Esophagus squamous epithelium (tissue), 5 donors: Measurements from ENCODE around the gene RPS15. TPM values are rescaled to one million over a fixed set of nuclear protein-coding genes. Genes with fewer than 3 reads are reported as not detected.

Experiments
- DNase-seq: peaks from one replicate; lab custom pipeline; 2025; lab: John Stamatoyannopoulos, UW
- H3K27ac ChIP-seq, 4 donors: fragments of 200-600 bp; sonication (generic); one replicate each; pipeline ENCODE4 v1.5.1; 2016 to 2019; ENCODE audit warnings: mild to moderate bottlenecking in 1 of 4
- H3K27me3 ChIP-seq, 4 donors: fragments of 200-600 bp; sonication (generic); 1 replicate in 3 of 4; 2 replicates in 1 of 4; pipeline versions ENCODE4 v1.5.1 to v1.6.0; 2017 to 2021; ENCODE audit warnings: antibody characterized with exemption in 1 of 4
- H3K36me3 ChIP-seq, 3 donors: fragments of 200-600 bp; sonication (generic); one replicate each; pipeline ENCODE4 v1.5.1; 2016 to 2019
- H3K4me1 ChIP-seq, 3 donors: fragments of 200-600 bp; sonication (generic); one replicate each; pipeline ENCODE4 v1.5.1; 2017 to 2019
- H3K4me3 ChIP-seq, 4 donors: fragments of 200-600 bp; sonication (generic); 1 replicate in 3 of 4; 2 replicates in 1 of 4; pipeline ENCODE4 v1.5.1; 2016 to 2019; ENCODE audit warnings: mild to moderate bottlenecking in 2 of 4, moderate library complexity in 1 of 4
- H3K9me3 ChIP-seq, 3 donors: fragments of 200-600 bp; sonication (generic); one replicate each; pipeline ENCODE4 v1.5.1; 2016 to 2019
- CTCF ChIP-seq, 6 experiments: fragments of 450-650 bp in 4 of 6; fragments of 200-600 bp in 2 of 6; sonication (generic) in 2 of 6; IDR thresholded peaks; one replicate each; pipeline ENCODE4 v1.5.1; 2016 to 2019; ENCODE audit warnings: antibody characterized with exemption in 6 of 6, mild to moderate bottlenecking in 4 of 6, moderate library complexity in 4 of 6
- POLR2A ChIP-seq, 4 donors: fragments of 450-650 bp; IDR thresholded peaks; one replicate each; pipeline ENCODE4 v1.6.1; 2017; ENCODE audit warnings: antibody characterized with exemption in 4 of 4, mild to moderate bottlenecking in 4 of 4, moderate library complexity in 3 of 4
- WGBS, 2 donors: methylation state at CpG; one replicate each; pipeline ENCODE4 v1.1.5; 2018; 5-methylcytosine and 5-hydroxymethylcytosine counted together
- intact Hi-C: fragments of 100-400 bp; cut with DNase I; formaldehyde crosslinking; loops from one replicate; pipeline ENCODE4 v1.15.0; 2022
- total RNA-seq, 4 donors: library from RNA; depleted of rRNA; stranded (reverse); fragments of >200 nt; gene quantifications; one replicate each; pipeline ENCODE4 v1.1.0, GENCODE V29; 2016
- donor health status: DM: yes; HTN: yes; CAD: no.

Gene RPS15
- total RNA-seq, 4 donors from 2014 or later: 2,502 to 3,774 (median 3,129) TPM

GRCh38 chr19:1431759-1432506 is 6.3 kb upstream of the RPS15 start:
- H3K27me3 ChIP-seq: no peaks in the 10 kb centered on the region
- DNase-seq: no peak
- H3K4me3 ChIP-seq: no peak overlapping the region
- peaks cover 29 to 96% (median 68%) of the 10 kb centered on the region in 3 donors for H3K36me3 ChIP-seq
- no peak overlapping the region for H3K27ac ChIP-seq
- intact Hi-C loops: no loop called here
- peaks cover 0 to 24% (median 0%) of the 10 kb centered on the region in 3 donors for H3K4me1 ChIP-seq
- TF ChIP-seq POLR2A (IDR thresholded peaks at IDR 0.05) (no peak), CTCF (IDR thresholded peaks at IDR 0.05) (no peak)
- 85% methylated on average over 5 of the region's 24 CpGs; no CpG with 5 or more reads in 1 of the 2 donors for WGBS, 2 donors
- H3K9me3 ChIP-seq: no peaks in the 10 kb centered on the region

GRCh38 chr19:1432507-1432887 is 5.7 kb upstream of the RPS15 start:
- DNase-seq: no peak
- Histone ChIP-seq H3K4me3 (no peak overlapping the region), H3K27me3 (no peaks in the 10 kb centered on the region), H3K27ac (no peak overlapping the region), H3K4me1 (peaks cover 0 to 29% (median 0%) of the 10 kb centered on the region in 3 donors), H3K36me3 (peaks cover 29 to 90% (median 64%) of the 10 kb centered on the region in 3 donors), H3K9me3 (no peaks in the 10 kb centered on the region)
- intact Hi-C loops: no loop called here
- 66 to 88% methylated on average over 5 to 8 of the region's 16 CpGs for WGBS, 2 donors
- TF ChIP-seq CTCF (IDR thresholded peaks at IDR 0.05): no peak
- no peak for TF ChIP-seq POLR2A (IDR thresholded peaks at IDR 0.05)

GRCh38 chr19:1433119-1434039 is 4.8 kb upstream of the RPS15 start:
- H3K27ac ChIP-seq: no peak overlapping the region
- WGBS, 2 donors: 65 to 100% methylated on average over 1 to 4 of the region's 47 CpGs
- H3K27me3 ChIP-seq: no peaks in the 10 kb centered on the region
- no peak overlapping the region for H3K4me3 ChIP-seq
- no peak for DNase-seq
- H3K9me3 ChIP-seq: no peaks in the 10 kb centered on the region
- peaks cover 3 to 34% (median 4%) of the 10 kb centered on the region in 3 donors for H3K4me1 ChIP-seq
- peaks cover 29 to 82% (median 56%) of the 10 kb centered on the region in 3 donors for H3K36me3 ChIP-seq
- TF ChIP-seq CTCF (IDR thresholded peaks at IDR 0.05): no peak
- no peak for TF ChIP-seq POLR2A (IDR thresholded peaks at IDR 0.05)
- intact Hi-C loops: no loop called here

GRCh38 chr19:1434040-1434366 is 4.2 kb upstream of the RPS15 start:
- peaks cover 29 to 75% (median 50%) of the 10 kb centered on the region in 3 donors for H3K36me3 ChIP-seq
- no peak for DNase-seq
- H3K27me3 ChIP-seq: no peaks in the 10 kb centered on the region
- no peaks in the 10 kb centered on the region for H3K9me3 ChIP-seq
- no peak overlapping the region for H3K27ac ChIP-seq
- WGBS, 2 donors: 88% methylated on average over 4 of the region's 17 CpGs; no CpG with 5 or more reads in 1 of the 2 donors
- TF ChIP-seq CTCF (IDR thresholded peaks at IDR 0.05): no peak
- no peak for TF ChIP-seq POLR2A (IDR thresholded peaks at IDR 0.05)
- H3K4me3 ChIP-seq: no peak overlapping the region
- intact Hi-C loops: no loop called here
- peaks cover 5 to 29% (median 6%) of the 10 kb centered on the region in 3 donors for H3K4me1 ChIP-seq
